ENCODE measurements around the gene GRIK1. TPM values are rescaled to one million over a fixed set of nuclear protein-coding genes. Genes with fewer than 3 reads are reported as not detected.

The GRIK1 gene
- total RNA-seq, 1 donor from 2014 or later: not detected

- no peaks in the 10 kb centered on the region for H3K9me3 Mint-ChIP-seq (ENCODE audit: unreplicated experiment)
- H3K4me3 Mint-ChIP-seq (ENCODE audit: unreplicated experiment): no peak overlapping the region
- TF ChIP-seq, protein P1, sequence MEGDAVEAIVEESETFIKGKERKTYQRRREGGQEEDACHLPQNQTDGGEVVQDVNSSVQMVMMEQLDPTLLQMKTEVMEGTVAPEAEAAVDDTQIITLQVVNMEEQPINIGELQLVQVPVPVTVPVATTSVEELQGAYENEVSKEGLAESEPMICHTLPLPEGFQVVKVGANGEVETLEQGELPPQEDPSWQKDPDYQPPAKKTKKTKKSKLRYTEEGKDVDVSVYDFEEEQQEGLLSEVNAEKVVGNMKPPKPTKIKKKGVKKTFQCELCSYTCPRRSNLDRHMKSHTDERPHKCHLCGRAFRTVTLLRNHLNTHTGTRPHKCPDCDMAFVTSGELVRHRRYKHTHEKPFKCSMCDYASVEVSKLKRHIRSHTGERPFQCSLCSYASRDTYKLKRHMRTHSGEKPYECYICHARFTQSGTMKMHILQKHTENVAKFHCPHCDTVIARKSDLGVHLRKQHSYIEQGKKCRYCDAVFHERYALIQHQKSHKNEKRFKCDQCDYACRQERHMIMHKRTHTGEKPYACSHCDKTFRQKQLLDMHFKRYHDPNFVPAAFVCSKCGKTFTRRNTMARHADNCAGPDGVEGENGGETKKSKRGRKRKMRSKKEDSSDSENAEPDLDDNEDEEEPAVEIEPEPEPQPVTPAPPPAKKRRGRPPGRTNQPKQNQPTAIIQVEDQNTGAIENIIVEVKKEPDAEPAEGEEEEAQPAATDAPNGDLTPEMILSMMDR (IDR thresholded peaks at IDR 0.05): no peak
- peaks cover 1% of the 10 kb centered on the region for H3K4me1 Mint-ChIP-seq (ENCODE audit: unreplicated experiment)
- H3K27me3 Mint-ChIP-seq (ENCODE audit: unreplicated experiment): no peaks in the 10 kb centered on the region
- H3K27ac Mint-ChIP-seq (ENCODE audit: unreplicated experiment): no peak overlapping the region
- no peak for DNase-seq (ENCODE audit: extremely low spot score, unreplicated experiment)
- no peaks in the 10 kb centered on the region for H3K36me3 Mint-ChIP-seq (ENCODE audit: unreplicated experiment)
These were observed 306.0 kb downstream of the GRIK1 start for GRCh38 chr21:29633756-29634155.

DNA sequence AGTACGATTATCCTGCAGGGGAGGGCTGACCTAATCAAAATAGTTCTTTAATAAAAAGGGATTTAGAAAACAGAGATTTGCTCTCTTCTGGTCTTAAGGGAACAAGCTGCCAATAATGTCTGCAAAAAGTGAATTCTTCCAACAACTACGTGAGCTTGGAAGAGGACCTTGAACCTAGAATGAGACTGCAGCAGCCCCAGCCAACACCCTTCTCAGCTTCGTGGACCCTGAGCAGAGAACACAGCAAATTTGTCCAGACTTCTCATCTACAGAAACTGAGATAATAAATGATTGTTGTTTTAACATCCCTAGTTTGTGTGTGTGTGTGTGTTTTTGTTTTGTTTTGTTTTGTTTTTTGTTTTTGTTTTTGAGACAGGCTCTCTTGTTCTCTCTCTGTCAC, 309.4 kb downstream of the GRIK1 start:
- no peak overlapping the region for H3K4me3 Mint-ChIP-seq (ENCODE audit: unreplicated experiment)
- H3K9me3 Mint-ChIP-seq (ENCODE audit: unreplicated experiment): no peaks in the 10 kb centered on the region
- TF ChIP-seq, protein P1 (IDR thresholded peaks at IDR 0.05): no peak
- no peak overlapping the region for H3K27ac Mint-ChIP-seq (ENCODE audit: unreplicated experiment)
- H3K4me1 Mint-ChIP-seq (ENCODE audit: unreplicated experiment): peaks cover 22% of the 10 kb centered on the region
- H3K36me3 Mint-ChIP-seq (ENCODE audit: unreplicated experiment): no peaks in the 10 kb centered on the region
- no peak for DNase-seq (ENCODE audit: extremely low spot score, unreplicated experiment)
- no peaks in the 10 kb centered on the region for H3K27me3 Mint-ChIP-seq (ENCODE audit: unreplicated experiment)

DNA sequence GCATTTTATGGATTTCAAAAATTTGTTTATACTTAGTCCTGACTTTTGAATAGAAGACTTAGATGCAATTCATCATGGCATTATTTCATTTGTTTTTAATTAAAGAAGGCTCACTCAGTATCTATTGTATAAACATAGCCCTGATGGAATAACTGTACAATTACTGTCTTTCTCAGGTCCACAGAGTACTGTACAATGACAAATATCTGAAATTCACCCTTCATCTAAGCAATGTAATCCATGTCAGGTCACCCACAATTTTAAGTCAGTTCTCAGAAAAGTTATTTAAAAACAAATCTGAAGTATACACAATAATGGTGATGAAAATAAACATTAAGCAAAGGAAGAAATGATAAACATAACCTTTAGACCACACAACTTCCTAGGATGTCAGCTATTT, 311.9 kb downstream of the GRIK1 start:
- Mint-ChIP-seq H3K9me3 (ENCODE audit: unreplicated experiment) (no peaks in the 10 kb centered on the region), H3K4me1 (ENCODE audit: unreplicated experiment) (peaks cover 22% of the 10 kb centered on the region), H3K27me3 (ENCODE audit: unreplicated experiment) (no peaks in the 10 kb centered on the region), H3K4me3 (ENCODE audit: unreplicated experiment) (no peak overlapping the region), H3K36me3 (ENCODE audit: unreplicated experiment) (peaks cover under 1% of the 10 kb centered on the region), H3K27ac (ENCODE audit: unreplicated experiment) (no peak overlapping the region)
- TF ChIP-seq, protein P1 (IDR thresholded peaks at IDR 0.05): no peak
- no peak for DNase-seq (ENCODE audit: extremely low spot score, unreplicated experiment)

DNA sequence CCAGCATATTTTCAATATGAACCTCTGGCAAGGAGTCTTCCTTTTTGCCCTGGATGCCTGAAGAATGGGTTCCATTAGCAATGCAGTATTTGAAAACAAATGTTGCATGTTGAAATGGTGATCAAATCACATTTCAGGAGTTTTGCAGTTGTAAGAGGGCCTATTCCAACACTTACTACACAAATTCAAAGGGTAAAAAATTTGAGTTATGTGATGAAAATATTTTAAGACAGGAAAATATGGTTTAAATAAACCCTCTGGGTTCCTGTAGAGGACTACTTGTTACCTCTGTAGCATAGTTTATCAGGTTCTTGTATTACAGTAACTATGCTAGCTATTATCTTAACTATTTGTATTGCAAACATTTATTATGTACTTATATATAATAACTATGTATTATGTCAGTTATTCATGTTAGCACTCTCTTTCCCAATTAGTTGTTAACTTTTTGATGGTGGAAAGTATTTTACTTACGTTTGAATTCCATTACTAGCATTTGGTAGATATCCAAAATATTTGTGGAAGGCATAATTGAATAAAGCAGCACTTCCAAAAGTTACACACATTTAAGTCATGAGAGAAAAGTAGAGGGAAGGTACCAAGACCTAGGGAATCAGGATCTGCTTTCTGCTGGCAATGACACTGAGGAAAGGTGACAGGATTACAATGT, 312.9 kb downstream of the GRIK1 start:
- Mint-ChIP-seq H3K4me1 (ENCODE audit: unreplicated experiment) (peaks cover 22% of the 10 kb centered on the region), H3K27ac (ENCODE audit: unreplicated experiment) (no peak overlapping the region), H3K36me3 (ENCODE audit: unreplicated experiment) (peaks cover 1% of the 10 kb centered on the region), H3K27me3 (ENCODE audit: unreplicated experiment) (no peaks in the 10 kb centered on the region), H3K9me3 (ENCODE audit: unreplicated experiment) (no peaks in the 10 kb centered on the region), H3K4me3 (ENCODE audit: unreplicated experiment) (no peak overlapping the region)
- TF ChIP-seq, protein P1 (IDR thresholded peaks at IDR 0.05): no peak
- DNase-seq (ENCODE audit: extremely low spot score, unreplicated experiment): no peak

GRCh38 chr21:29625990-29626389, 313.8 kb downstream of the GRIK1 start:
- no peak for DNase-seq (ENCODE audit: extremely low spot score, unreplicated experiment)
- Mint-ChIP-seq H3K4me3 (ENCODE audit: unreplicated experiment) (no peak overlapping the region), H3K9me3 (ENCODE audit: unreplicated experiment) (no peaks in the 10 kb centered on the region), H3K4me1 (ENCODE audit: unreplicated experiment) (peaks cover 22% of the 10 kb centered on the region), H3K36me3 (ENCODE audit: unreplicated experiment) (peaks cover 1% of the 10 kb centered on the region), H3K27me3 (ENCODE audit: unreplicated experiment) (no peaks in the 10 kb centered on the region), H3K27ac (ENCODE audit: unreplicated experiment) (no peak overlapping the region)
- TF ChIP-seq, protein P1 (IDR thresholded peaks at IDR 0.05): no peak
